Activated CD8-positive, alpha-beta memory T cell treated with anti-CD3 and anti-CD28 coated beads for 24 hours (primary cell): ENCODE data around the gene FAM107B.

Experiments used
- DNase-seq: peaks from one replicate; pipeline ENCODE4 v3.0.0-alpha.2; 2020

Gene FAM107B

DNA sequence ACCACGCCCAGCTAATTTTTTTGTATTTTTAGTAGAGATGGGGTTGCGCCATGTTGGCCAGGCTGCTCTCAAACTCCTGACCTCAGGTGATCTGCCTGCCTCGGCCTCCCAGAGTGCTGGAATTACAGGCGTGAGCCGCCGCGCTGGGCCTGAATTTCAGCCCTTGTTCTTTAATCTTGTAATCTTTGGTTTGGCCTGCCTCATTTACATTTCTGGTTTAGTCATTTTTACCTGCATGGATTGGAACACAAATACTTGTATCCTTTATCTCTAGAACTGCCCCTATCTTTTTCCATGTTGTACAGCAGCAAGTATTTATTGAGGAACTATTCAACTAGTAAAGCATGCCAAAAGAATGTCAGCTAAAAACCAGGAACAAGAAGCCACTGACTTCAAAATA, 248.4 kb downstream of the FAM107B start:
- no peak for DNase-seq

- DNase-seq: no peak
Measured at GRCh38 chr10:14524691-14525324, 249.9 kb downstream of the FAM107B start.

DNA sequence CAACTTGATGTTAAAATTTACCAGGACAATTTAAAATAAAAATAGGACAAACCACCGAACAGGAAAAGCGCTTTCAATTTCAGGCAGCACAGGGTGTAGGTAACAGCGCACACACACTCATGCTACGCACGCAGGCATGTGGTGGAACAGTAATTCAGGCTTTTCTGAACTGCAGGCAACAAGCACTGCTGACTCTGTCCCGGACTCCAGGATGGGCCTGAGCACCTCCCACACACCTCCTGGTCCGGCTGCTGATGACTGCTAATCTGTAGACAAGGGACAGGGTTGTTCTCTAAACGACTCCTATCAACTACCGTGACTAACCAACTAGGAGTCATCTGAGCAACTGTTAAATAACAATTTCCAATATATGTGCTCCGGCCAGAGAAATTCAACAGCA, 251.4 kb downstream of the FAM107B start:
- DNase-seq: no peak

DNA sequence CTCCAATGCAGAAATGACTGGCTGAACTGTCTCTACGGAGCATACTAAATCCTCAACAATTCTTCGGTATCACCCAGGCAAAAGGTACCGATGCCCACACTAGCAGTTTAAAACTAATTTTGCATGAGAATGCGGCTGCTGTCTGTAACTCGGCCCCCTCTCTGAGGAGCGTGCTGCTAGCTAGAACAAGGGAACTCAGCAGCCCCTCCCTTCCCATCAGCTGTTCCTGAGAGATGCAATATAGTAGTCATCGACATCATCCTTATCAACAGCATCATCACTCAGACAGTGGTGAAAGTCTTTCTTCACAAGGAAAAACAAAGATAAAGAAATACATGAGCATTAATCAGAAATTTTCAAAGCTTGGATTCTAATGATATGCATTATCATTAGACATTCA, 254.9 kb downstream of the FAM107B start:
- DNase-seq: no peak

- DNase-seq: no peak
Measured at GRCh38 chr10:14518149-14518548, 256.5 kb downstream of the FAM107B start.

DNA sequence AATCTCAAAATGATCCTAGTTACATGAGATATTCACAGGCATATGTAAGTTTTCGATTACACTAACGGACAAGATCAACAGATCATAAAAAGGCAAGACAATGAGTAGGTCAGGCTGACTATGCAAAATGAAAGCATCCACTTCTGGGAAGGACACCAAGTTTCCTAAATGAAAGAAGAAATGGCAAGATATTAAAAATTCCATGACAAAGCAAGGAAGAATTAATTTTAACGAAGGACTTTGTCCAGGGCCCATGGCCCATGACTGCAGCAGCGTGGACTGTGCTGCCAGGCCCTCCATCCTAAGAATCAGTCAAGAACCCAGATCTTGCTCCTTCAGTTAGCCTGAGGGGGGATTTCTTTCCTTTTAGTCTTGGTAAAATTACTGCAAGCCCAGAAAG, 261.6 kb downstream of the FAM107B start:
- DNase-seq: no peak

DNA sequence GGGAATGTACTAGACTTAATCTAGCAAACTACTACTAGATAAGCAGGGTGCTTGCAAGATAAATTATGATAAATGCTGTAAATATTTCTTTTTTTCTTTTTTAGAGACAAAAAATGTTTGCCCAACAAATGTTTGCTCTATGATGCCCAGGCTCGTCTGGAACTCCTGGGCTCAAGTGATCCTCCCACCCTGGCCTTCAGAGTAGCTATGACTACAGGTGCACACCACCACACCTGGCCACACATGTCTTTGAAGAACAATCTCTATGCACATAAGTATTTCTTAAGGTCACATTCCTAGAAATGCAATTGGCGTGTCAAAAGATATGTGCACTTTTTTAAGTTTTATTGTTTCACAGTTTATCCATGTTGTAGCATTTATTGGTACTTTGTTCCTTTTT, 264.4 kb downstream of the FAM107B start:
- no peak for DNase-seq

DNA sequence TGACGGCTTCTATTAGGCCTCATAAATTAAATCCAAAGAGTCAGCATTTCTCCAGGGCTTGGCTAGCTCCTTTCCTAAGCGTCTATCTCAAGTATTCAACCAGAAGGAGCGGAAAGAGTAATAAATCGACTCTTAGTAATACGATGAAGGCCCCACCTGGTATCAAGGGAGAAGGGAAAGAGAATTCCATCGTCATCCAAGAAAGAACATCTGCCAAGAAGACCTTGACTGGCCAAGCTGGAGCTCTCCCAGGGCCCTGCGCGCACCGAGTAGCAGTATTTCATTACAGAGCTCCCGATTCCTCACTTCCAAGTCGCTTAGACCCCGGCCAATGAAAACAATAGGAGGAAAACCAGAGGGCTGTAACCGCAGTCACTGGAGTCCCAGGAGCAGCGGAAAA, 266.0 kb downstream of the FAM107B start:
- no peak for DNase-seq

DNA sequence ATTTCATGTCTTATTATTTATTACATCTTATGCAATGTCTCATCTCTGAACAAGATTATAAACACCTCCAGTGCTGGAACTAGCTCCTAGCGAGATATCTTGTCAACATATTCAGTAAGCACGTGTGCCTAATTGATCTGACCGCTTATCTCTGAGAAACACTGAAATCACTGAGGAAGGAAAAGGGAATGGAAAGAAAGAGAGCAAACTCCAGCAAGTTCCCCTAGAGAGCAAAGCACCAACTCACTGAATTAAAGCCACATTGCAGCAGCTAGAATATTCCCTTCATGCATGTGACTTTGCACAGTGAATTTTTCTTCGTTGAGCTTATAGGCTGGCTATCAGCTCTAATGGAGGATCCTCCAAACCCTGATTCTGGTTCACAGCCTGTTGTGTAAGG, 266.9 kb downstream of the FAM107B start:
- no peak for DNase-seq

DNA sequence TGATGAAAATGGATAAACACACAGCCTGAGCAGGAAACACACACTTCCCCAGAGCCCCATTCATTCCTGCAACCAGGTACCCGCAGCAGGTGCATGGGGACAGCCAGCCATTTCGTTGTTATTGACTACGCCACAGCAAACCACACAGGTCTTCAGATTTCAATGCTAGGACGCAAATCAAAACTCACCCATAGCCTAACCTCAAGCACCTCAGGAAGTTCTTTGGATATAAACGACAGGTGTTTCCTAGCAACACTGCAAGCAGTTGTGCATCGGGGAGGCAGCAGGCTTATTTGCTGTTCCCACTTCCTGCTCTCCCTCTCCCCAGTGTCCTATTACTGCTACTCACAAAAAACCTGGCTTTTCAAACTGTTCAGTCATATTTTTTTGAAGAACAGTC, 267.5 kb downstream of the FAM107B start:
- no peak for DNase-seq

DNA sequence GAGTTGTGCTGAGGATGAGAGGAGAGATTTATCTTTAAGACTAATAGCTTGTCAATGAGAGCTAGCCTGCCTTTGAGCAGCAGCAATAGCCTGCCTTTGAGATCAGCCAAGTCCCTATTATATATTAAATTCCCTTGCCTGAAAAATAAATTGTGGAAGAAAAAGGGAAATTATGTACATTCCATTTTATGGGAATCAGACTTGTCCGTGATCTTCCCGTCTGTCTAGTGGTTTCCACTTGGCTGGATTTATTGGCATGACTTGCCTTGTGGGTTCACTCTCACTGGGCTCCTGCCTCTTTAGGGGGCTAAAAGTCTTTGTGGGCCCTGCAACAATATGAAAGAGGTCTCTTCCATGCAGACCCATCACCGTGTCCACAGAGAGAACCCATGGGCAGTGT, 272.3 kb downstream of the FAM107B start:
- DNase-seq: no peak

DNA sequence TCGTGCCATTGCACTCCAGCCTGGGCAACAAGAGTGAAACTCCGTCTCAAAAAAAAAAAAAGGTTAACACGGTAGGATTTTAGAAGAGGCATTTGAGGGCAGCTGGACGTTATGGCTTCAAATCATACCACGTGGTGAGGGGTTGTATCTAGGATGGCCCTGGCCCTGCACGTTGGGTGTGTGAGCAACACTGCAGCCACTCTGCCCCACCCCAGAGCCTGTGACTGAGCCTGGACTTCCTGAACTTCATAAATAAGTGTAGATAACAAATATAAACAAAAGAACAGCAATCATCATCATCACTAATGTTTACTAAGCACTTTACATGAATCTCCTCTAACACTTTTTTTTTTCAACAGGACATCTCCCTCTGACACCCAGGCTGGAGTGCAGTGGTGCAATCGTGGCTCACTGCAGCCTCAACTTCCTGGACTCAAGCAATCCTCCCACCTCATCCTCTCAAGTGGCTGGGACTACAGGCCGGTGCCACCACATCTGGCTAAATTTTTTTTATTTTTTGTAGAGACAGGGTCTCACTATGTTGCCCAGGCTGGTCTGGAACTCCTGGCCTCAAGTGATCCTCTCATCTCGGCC, 274.4 kb downstream of the FAM107B start:
- no peak for DNase-seq

- no peak for DNase-seq
Measured at GRCh38 chr10:14499601-14499904, 275.1 kb downstream of the FAM107B start.

DNA sequence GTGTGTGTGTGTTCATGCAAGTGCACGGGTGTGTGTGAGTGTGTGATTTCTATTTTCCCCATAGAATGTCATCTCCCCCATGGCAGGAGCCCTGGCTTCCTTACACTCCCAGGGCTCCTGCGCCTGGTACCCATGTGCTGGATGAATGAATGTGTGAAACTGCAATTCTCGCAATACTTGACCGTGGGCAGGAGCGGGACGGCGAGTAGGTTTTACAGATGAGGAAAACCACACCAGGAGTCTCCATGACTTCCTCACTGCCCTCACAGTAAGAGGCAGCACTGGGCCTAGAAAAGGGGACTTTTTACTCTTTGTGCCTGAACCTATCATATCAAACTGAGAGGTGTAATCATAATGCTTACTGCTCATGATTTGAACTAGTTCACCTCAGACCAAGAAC, 276.4 kb downstream of the FAM107B start:
- no peak for DNase-seq

GRCh38 chr10:14491811-14492210, 282.9 kb downstream of the FAM107B start:
- DNase-seq: no peak

DNA sequence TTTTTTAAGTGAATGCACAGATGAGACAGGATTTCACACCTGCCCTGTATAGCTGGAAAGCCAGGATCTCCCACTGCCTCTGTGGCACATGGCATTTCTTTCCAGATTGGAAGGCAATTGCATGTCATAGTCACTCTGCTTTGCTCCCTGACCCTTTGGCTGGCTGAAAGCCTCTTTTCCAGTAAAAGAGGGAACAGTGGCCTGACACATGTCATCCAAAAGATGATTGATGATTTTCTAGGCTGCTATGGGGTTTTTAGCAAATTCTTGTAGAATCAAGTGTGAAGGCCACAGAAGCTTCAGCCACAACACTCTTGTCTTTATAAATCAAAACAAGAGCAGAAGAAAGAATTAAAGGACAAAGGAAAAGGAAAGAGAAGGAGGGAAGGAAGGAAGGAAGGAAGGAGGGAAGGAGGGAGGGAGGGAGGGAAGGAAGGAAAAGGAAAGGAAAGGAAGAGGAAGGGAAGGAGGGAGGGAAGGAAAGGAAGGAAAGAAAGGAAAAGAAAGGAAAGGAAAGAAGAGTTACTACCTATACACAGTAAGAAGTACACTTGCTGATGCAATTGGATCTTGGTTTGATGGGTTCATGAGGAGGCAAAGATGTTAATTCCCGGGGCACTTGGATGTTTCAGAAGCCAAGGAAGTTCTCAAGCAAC, 285.0 kb downstream of the FAM107B start:
- no peak for DNase-seq

DNA sequence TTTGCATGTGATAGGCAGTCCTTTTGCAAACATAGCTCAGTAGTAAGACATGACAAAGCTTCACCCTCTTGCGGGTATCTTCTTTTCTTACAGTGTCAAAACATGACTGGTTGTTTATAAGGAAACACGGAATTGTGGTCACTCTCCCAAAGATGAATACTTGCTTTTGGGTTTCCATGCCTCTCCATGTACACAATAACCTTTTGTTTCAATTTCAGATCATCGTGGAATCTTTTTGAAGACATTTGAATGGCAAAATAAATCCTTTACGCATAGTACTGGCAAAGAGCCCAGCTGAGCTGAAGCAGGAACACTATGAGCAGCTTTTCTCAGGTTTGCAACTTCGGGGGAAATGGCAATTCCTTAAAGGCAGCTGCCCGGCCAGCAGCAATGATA, 287.2 kb downstream of the FAM107B start:
- no peak for DNase-seq

DNA sequence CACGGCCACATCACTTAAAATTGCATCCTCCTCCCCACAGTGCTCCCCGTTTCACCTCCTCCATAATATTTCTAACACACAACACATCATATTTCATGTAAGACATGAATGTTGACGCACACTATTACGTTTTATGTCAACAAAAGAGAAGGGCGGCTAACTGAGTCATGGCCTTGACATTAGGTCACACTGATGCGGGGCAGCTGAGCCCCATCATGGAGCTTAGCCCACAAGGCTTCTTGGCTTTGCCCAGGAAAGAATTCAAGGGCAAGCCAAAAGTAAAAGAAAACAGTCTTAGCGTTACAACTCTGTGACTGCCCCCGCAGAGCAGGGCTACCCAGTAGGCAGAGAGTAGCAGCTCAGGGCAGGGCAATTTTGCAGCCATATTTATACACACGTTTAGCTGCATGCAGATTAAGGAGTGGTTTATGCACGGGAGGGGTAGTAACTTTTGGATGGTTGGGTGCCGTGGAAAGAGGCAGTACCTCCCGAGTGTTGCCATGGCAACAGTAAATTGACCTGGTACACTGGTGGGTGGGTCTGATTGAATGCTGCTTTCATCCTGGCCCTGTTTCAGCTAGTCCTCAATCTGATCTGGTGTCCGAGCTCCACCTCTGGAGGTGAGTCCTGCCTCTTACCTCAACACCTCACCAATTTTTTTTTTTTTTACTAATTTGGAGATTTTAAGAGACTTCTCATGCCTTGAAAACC, 287.8 kb downstream of the FAM107B start:
- no peak for DNase-seq

DNA sequence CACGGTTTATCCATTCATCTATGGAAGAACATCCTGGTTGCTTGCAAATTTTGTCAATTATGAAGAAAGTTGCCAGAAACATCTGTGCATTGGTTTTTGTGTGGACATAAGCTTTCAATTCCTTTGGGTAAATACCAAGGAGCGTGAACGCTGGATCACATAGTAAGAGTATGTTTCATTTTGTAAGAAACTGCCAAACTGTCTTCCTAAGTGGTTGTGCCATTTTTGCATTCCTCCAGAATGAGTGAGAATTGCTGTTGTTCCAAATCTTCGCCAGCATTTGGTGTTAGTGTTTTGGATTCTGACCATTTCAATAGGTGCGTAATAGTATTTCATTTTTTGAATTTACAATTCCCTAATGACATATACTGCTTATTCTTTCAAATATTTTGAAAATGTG, 288.7 kb downstream of the FAM107B start:
- DNase-seq: no peak

DNA sequence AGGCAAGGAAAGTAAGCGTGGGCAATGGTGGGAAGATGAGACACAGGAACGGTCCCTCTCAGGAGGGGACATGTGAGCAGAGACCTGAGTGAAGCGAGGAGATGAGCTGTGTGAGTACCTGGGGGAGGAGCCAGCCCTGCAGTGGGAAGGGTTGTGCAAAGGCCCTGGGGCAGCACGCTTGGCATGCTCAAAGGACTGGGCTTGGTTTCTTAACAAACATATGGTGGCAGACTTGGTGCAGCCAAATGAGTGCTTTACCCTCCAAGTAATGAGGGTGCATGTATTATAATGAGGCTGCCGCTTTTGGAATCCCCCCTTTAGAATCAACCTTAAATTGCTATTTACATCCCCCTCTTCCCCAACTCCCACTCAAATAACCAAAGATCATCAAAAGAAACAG, 291.3 kb downstream of the FAM107B start:
- no peak for DNase-seq

DNA sequence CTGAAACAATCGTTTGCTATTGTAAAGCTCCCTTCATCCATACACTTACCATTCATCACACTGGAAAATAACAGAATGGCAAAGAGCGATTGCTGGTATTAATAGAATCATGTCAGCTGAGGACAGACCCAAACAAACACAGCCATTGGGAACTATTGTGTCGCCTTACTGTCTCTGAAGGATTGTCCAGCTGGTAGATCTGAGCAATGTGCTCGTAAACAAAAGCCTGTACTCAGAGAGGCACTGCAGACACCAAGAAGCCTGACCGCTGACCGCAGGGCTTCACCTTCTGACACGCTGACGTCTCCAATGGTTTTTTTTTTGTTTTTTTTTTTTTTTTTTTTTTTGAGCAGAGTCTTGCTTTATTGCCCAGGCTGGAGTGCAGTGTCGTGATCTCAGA, 292.9 kb downstream of the FAM107B start:
- no peak for DNase-seq

GRCh38 chr10:14481014-14481413, 293.7 kb downstream of the FAM107B start:
- DNase-seq: no peak

DNA sequence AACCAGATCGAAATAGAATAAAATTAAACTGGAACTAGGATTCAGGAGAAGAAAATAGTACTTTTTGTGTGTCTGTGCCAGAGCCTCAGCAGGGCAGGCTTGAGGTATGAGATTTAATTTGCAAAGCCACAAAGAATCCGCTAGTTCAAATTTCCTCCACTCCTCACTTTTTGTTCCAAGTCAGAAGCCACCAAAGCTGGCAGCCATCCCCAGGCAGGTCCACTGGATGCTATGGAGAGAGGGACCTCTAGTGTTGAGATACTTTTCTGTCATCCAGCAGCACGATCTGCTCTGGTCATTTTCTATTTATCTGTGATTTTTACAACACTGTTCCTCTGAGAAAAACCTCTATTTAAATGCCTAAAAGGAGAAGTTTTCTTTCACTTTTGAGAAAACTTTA, 296.1 kb downstream of the FAM107B start:
- DNase-seq: peak; percentile 54

GRCh38 chr10:14478201-14478600, 296.5 kb downstream of the FAM107B start:
- DNase-seq: peak; percentile 11

GRCh38 chr10:14477408-14477710, 297.3 kb downstream of the FAM107B start:
- no peak for DNase-seq
